NCI-H345 treated with DMSO at 0.1 percent for 48 hours (cell line): ENCODE results near the gene PSMB5.

Experiments used
- DNase-seq: peaks from one replicate; lab custom pipeline; 2025; ENCODE audit not compliant: unreplicated experiment; lab: John Stamatoyannopoulos, UW

Gene PSMB5

GRCh38 chr14:23045419-23046357 lies 11.0 kb upstream of the PSMB5 start:
- DNase-seq: no peak

DNA sequence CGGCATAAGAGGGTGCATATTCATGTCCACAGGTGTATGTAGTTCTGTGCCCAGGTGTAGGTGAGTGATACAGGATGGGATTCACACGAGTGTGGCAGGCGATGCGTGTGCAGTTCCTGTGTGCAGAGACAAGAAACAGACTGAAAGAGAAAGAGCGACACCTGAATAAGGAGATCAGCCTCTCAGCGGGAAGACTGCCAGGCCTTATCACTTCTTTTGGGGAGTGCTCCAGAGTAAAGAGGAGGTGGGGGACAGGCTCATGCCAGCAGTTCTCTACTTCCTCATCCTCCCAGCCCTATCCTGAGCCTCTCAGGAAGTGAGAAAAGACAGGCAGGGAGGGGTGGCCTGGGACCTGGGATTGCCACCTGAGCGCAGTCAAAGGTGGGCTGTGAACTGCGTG lies 10.1 kb upstream of the PSMB5 start:
- no peak for DNase-seq

- no peak for DNase-seq
These were observed 9.1 kb upstream of the PSMB5 start for GRCh38 chr14:23043754-23044153.

GRCh38 chr14:23043145-23043544 lies 8.4 kb upstream of the PSMB5 start:
- DNase-seq: no peak

DNA sequence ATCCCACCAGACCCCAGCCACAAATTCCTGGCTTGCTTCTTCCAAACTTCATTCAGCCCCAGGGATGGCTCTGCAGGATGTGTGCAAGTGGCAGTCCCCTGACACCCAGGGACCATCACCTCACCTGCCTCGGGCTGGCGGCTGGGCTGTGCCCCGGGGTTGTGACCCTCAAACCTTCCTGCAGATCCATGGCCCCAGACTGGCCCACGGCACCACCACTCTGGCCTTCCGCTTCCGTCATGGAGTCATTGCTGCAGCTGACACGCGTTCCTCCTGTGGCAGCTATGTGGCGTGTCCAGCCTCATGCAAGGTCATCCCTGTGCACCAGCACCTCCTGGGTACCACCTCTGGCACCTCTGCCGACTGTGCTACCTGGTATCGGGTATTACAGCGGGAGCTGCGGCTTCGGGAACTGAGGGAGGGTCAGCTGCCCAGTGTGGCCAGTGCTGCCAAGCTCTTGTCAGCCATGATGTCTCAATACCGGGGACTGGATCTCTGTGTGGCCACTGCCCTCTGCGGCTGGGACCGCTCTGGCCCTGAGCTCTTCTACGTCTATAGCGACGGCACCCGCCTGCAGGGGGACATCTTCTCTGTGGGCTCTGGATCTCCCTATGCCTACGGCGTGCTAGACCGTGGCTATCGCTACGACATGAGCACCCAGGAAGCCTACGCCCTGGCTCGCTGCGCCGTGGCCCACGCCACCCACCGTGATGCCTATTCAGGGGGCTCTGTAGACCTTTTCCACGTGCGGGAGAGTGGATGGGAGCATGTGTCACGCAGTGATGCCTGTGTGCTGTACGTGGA lies 7.7 kb upstream of the PSMB5 start, which contains the start of gene PSMB11:
Gene PSMB11 (plus strand): TSS at position 51 of the 804 bp plus-strand sequence. CDS start 14 bp downstream, at position 65.
- no peak for DNase-seq

- no peak for DNase-seq
These were observed 7.0 kb upstream of the PSMB5 start for GRCh38 chr14:23041729-23042128.

GRCh38 chr14:23040100-23040499 lies 5.4 kb upstream of the PSMB5 start:
- no peak for DNase-seq

DNA sequence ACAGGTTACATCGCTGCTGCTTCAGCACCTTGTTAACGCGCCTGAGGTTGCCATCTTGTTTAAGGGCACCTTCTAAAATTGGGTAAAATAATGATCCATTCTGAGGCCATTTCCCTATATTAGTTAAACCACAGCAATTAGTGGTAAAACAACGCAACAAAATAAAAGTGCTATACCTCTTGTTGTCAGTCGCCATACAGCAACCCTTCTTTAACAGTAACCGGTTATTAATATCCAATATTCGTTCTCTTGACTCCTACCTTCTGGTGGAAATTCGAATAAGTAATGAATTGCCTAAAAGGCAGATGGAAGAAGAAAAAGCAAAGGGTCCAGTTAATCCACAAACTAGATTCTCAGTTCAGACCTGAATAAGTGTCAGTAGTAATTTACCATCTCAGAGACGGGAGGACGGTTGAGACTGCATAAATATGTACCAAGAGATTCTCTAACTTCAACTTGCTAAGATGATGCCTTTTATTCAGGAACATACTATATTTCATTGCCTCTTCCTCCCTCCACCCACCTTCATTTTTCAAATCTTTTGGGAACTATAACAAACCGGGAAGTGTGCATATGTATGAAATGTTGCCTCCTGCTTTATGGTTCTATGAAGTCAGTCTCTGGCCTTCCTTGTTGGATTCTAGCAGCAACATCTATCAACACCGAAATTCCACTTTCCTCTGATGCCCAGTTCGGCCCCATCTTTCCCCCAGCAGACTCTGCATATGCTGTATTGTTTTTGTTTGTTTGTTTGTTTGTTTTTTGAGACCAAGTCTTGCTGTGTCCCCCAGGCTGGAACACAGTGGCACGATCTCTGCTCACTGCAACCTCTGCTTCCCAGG lies 824 bp upstream of the PSMB5 start:
- DNase-seq: no peak

DNA sequence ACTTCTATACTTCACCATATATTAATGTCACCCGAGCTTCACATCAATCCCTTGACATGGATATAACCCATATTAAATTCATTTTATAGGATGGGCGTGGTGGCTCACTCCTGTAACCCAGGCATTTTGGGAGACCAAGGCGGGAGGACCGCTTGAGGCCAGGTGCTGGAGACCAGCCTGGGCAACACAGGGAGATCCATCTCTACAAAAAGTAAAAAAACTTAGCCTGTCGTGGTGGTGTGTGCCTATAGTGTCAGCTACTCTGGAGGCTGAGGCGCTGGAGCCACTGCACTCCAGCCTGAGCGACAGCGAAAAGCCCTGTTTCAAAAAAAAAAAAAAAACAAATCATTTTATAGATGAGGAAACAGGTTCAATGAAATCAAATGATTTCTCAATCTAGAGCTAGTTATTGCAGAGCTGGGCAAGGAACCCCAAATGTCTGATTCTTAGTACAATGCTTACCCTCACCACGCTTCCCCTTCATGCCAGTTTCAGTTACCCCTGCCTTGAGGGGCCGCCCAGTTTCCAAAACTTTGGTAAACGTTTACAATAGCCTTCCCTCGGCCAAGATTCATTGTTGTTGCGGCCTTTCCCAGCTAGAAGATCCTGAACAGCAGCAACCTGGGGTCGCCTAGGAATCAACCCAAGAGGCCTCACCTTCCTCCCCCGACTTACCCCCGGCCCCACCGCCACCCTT lies 751 bp downstream of the PSMB5 start:
- DNase-seq: no peak

- no peak for DNase-seq
These were observed 1.4 kb downstream of the PSMB5 start for GRCh38 chr14:23033251-23033727.

GRCh38 chr14:23030936-23031335 lies 3.8 kb downstream of the PSMB5 start:
- DNase-seq: no peak

DNA sequence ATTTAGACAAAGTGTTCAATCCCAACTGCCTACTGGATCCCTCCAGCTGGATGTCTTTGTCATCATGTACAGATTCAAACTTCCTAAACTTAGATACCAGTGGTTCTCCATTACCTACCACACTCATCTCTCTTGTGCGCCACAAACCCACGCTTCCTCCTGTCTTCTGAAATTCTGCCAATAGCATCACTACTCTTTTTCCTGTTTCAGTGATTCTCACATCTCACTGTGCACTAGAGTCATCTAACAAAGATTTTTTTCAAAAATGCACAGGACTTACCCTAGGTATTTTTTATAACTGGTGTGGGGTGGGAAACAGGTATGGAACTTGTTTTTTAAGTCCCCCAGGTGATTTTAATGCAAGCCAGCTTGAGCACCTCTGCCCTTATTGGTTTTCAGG lies 5.9 kb downstream of the PSMB5 start:
- no peak for DNase-seq

DNA sequence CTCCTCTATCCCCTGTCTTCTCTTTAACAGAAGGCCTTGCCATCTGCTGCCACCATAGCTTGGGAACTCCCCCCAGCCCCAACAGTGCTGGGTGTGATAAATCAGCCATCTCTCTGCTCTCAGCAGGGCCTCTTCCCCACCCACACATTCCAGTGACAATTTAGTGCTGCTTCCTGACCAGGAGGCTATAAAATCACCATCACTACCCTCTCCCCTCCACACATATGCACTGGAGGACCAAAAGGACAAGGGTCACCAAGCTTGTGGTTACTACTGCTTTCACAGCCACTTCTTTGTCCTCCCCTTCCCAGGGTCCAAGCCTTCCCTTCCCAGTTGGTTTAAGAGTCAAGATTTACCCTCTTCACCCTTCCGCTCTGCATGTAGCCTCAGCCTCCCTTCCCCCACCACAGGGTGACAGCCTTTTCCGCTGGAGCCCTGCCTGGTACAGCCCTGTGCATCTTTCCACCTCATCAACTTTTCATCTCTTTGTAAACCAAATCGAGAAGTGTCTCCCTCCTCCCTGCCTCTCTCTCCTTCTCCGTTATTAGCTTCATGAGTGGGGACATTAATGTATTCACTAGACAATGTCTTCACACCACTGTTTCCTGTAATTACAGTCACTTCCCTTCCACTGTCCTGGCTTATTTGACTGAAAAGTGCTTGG lies 9.4 kb downstream of the PSMB5 start:
- DNase-seq: no peak

DNA sequence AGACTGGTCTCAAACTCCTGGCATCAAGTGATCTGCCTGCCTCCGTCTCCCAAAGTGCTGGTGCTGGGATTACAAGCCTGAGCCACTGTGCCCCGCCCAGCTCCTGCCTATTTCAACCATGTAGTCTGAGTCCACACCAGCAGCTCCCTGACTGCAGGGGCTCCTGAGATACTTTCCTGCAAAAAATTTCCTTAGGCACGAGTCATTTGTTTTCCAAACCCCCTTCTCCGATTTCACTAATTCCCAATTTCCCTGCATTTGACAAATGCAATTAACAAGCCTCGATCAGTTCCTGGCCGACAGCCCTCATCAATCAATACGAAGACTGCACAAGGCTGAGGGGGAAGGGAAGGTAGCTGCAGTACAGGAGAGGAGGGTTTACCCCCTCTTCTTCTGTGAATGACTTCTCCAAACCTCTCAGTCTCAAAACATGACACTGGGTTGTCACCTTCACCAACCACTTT lies 10.1 kb downstream of the PSMB5 start:
- no peak for DNase-seq

GRCh38 chr14:23023795-23024152 lies 10.9 kb downstream of the PSMB5 start:
- DNase-seq: no peak

DNA sequence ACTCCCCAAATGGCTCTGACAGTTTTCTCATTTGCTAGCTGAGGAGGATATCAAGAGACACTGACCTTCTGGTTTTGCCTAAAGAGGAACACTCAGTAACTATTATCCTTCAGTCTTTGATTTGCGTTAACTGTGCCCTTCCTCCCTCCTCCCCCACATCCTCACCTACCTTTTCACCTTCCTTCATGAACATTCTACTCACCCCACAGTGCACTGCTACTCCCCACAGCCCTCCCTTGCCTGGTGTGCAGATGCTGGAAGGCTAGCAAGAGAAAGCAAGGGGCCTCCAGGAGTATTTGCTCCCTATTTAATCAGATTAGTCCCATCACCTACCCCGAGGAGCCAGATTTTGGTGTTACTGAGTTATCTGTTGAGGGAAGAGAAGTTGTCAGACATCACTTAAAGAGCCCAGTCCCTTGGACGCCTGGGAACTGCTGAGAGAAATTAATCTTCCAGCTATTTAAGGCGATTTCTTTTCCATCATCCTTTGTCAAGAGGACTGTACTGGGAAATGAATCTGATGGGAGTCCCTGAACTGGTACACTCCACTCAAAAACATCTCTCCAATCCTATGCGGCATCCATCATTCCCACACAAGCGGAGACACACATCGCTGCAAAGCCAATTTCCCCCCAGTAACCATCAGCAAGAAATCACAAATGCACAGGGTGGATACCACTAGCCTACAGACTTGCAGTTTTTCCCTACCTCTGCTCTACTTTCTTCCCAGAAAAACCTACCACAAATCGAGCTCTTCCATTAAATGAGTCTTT lies 11.5 kb downstream of the PSMB5 start:
- DNase-seq: no peak

GRCh38 chr14:23021889-23022442 lies 12.7 kb downstream of the PSMB5 start:
- DNase-seq: no peak

DNA sequence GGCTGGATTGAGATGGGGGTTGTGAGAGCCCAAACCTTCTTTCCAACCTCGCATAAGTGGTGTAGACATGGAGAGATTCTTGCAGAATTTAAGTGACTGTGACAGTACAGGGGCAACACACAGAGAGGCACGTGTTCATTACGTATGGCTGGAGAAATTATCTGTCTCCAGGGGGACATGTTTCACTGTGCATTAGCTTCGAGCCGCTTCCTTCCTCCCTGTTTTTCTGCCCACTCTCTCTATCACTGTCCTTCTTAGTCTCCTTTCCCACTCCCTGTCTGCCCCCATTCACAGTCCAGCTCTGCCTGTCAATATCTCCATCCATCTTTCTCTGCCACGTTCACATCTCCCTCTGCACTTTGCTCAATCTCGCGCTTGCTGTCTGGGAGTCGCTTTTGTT lies 13.3 kb downstream of the PSMB5 start:
- DNase-seq: no peak
